AG20443 (cell line): ENCODE data around the gene KHNYN.

Experiments
- DNase-seq: peaks from one replicate; pipeline ENCODE4 v3.0.0; 2012; ENCODE audit warnings: low spot score, mixed read lengths

The KHNYN gene

GRCh38 chr14:24422694-24423601 lies 6.8 kb upstream of the KHNYN start:
- no peak for DNase-seq

GRCh38 chr14:24425704-24426103 lies 4.0 kb upstream of the KHNYN start:
- DNase-seq, result peak; percentile 64

- DNase-seq, result no peak
Measured at GRCh38 chr14:24426150-24426911, 3.4 kb upstream of the KHNYN start.

GRCh38 chr14:24426912-24427536 lies 2.7 kb upstream of the KHNYN start:
- DNase-seq, result no peak

- no peak for DNase-seq
Measured at GRCh38 chr14:24427537-24428508, 1.9 kb upstream of the KHNYN start.

GRCh38 chr14:24428628-24429394 lies 943 bp upstream of the KHNYN start:
- DNase-seq, result no peak

- peak; percentile 96 for DNase-seq
Measured at GRCh38 chr14:24430143-24430681, 458 bp downstream of the KHNYN start.

- DNase-seq, result peak; percentile 43
Measured at GRCh38 chr14:24430682-24431568, 1.2 kb downstream of the KHNYN start.

GRCh38 chr14:24431569-24432258 lies 2.0 kb downstream of the KHNYN start:
- DNase-seq, result peak; percentile 91

- DNase-seq, result no peak
Measured at GRCh38 chr14:24432259-24433131, 2.7 kb downstream of the KHNYN start.

- no peak for DNase-seq
Measured at GRCh38 chr14:24434036-24434435, 4.3 kb downstream of the KHNYN start.

GRCh38 chr14:24434676-24435075 lies 4.9 kb downstream of the KHNYN start:
- no peak for DNase-seq

GRCh38 chr14:24435192-24435810 lies 5.5 kb downstream of the KHNYN start:
- no peak for DNase-seq

- no peak for DNase-seq
Measured at GRCh38 chr14:24435998-24436354, 6.2 kb downstream of the KHNYN start.

- DNase-seq, result peak; percentile 82
Measured at GRCh38 chr14:24436355-24437019, 6.7 kb downstream of the KHNYN start.

GRCh38 chr14:24437020-24437735 lies 7.4 kb downstream of the KHNYN start:
- no peak for DNase-seq
